GM18526 (cell line): ENCODE data around the gene DLG3.

Source experiments
- POLR2A ChIP-seq: IDR thresholded peaks from 3 replicates; pipeline ENCODE4 v1.6.1; 2011; ENCODE audit not compliant: insufficient read length; ENCODE audit errors: extremely low read depth

Gene DLG3

GRCh38 chrX:70509078-70509477 lies 64.4 kb downstream of the DLG3 start:
- no peak for TF ChIP-seq POLR2A

- no peak for TF ChIP-seq POLR2A
Observed at GRCh38 chrX:70525733-70526132, 81.1 kb downstream of the DLG3 start.

DNA sequence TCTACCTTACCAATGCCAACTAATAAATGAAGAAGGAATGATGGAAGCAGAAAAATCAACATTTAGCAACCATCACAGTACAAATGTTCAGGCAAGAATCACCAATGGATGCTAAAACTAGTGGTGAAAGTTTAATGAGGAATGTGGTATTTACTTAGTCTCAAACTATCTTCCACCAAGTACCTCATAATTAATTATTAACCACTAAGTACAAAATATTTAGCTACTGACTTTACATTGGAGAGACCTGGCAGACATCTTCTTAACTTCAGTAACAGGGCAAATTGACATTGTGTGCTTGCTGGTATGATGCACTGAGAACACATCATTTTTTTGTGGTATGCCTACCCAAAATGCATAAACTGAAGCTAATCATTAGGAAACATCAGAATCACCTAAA lies 82.4 kb downstream of the DLG3 start:
- no peak for TF ChIP-seq POLR2A

GRCh38 chrX:70527610-70528345 lies 83.1 kb downstream of the DLG3 start:
- no peak for TF ChIP-seq POLR2A

- TF ChIP-seq POLR2A, result no peak
Observed at GRCh38 chrX:70535198-70535597, 90.6 kb downstream of the DLG3 start.

- no peak for TF ChIP-seq POLR2A
Observed at GRCh38 chrX:70549429-70549828, 104.8 kb downstream of the DLG3 start.

GRCh38 chrX:70552130-70552704 lies 107.6 kb downstream of the DLG3 start:
- TF ChIP-seq POLR2A, result no peak

DNA sequence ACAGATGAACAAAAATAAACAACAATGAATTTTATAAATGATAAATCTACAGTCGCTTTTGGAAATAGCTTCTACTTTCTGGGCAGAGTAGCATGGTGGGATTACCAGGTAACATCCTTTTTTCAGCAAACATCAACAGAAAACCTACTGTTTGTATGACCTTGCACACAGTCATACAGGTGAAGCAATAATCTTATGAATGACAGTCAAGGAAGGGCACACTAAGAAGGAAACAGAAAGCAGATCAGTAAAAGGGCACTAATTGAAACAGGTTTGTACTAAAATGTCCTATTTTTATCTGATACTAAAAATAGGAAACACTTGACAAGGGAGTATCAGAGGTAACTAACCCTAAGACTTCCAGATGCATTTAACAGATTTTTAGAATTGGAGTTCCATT lies 108.9 kb downstream of the DLG3 start:
- TF ChIP-seq POLR2A, result no peak

DNA sequence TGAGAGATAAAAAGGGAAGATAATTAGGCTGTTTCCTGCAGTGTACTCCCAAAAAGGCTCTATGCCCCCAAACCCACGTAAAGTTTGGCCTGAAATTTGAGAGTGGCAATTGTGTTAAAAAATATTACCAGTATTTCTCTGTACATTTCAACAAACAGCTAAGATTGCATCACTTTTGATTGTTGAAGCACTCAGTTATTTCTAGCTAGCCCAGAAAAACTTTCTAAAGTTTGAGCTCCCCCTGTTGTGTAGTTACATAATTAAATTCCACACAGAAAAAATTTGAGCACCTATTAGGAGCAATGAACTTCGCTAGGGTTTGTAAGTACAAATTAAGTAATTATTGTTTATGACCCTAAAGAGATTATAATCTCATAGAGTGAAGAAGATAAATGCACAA lies 109.4 kb downstream of the DLG3 start:
- no peak for TF ChIP-seq POLR2A

GRCh38 chrX:70554523-70554922 lies 109.9 kb downstream of the DLG3 start:
- TF ChIP-seq POLR2A, result no peak

GRCh38 chrX:70554948-70555347 lies 110.3 kb downstream of the DLG3 start:
- TF ChIP-seq POLR2A, result no peak
